Panc1 (cell line): ENCODE results near the gene MYOZ2. TPM values are rescaled to one million over a fixed set of nuclear protein-coding genes. Genes with fewer than 3 reads are reported as not detected.

ENCODE experiments used
- ATAC-seq: fragments of 200-7000 bp; cut with Tn5 transposase; 2 replicates; pipeline ENCODE4 v1.9.1; 2020; ENCODE audit warnings: mild to moderate bottlenecking, moderate library complexity
- Bru-seq: library from RNA; stranded (reverse); fragments of 400-500 nt; gene quantifications from one replicate; lab custom pipeline; 2021; lab: Mats Ljungman, UMichigan
- BruChase-seq, 2 experiments: library from RNA; stranded (reverse); fragments of 400-500 nt; gene quantifications; one replicate each; lab custom pipeline; 2021; lab: Mats Ljungman, UMichigan
- BruUV-seq: library from RNA; stranded (reverse); fragments of 400-500 nt; replicated peaks from 2 replicates; lab custom pipeline; 2021; lab: Mats Ljungman, UMichigan
- CTCF ChIA-PET: fragments of 300-600 bp; sonication (Branson Sonifier 250); formaldehyde crosslinking; loops from one replicate; lab custom pipeline; 2022; ENCODE audit warnings: antibody characterized with exemption; lab: Charles Lee
- POLR2A ChIA-PET: fragments of 300-600 bp; sonication (Branson Sonifier 250); formaldehyde crosslinking; loops from one replicate; lab custom pipeline; 2022; ENCODE audit warnings: antibody characterized with exemption; lab: Charles Lee
- DNase-seq: peaks from one replicate; pipeline ENCODE4 v3.0.0-alpha.2; 2010; ENCODE audit warnings: low read depth, low spot score
- H3K27ac ChIP-seq: 2 replicates; pipeline ENCODE4 v1.5.1; 2011; ENCODE audit warnings: mild to moderate bottlenecking, low read length, inconsistent platforms
- H3K27me3 ChIP-seq: fragments of 200-500 bp; sonication (Bioruptor generic); 2 replicates; pipeline ENCODE4 v1.6.0; 2014; ENCODE audit warnings: low read length, inconsistent platforms; ENCODE audit not compliant: control insufficient read depth, insufficient read depth
- H3K36me3 ChIP-seq: fragments of 200-500 bp; sonication (Bioruptor generic); 2 replicates; pipeline ENCODE4 v1.5.1; 2014; ENCODE audit warnings: inconsistent platforms, mild to moderate bottlenecking, low read length, moderate library complexity; ENCODE audit not compliant: control insufficient read depth, insufficient read depth
- H3K4me1 ChIP-seq: 2 replicates; pipeline ENCODE4 v1.5.1; 2011; ENCODE audit warnings: inconsistent platforms, mild to moderate bottlenecking, low read length, moderate library complexity; ENCODE audit not compliant: control insufficient read depth, insufficient read depth
- H3K4me3 ChIP-seq, 2 experiments: 2 replicates each; pipeline ENCODE4 v1.5.1; 2011 to 2012; ENCODE audit warnings: low read depth in 2 of 2, low read length in 2 of 2, mild to moderate bottlenecking in 2 of 2, inconsistent platforms in 1 of 2, moderate library complexity in 1 of 2
- H3K9me3 ChIP-seq: fragments of 200-500 bp; sonication (Bioruptor generic); 2 replicates; pipeline ENCODE4 v1.5.1; 2014; ENCODE audit warnings: low read depth, mild to moderate bottlenecking, inconsistent platforms, low read length, moderate library complexity; ENCODE audit not compliant: control insufficient read depth, insufficient read depth
- POLR2AphosphoS5 ChIP-seq: IDR thresholded peaks from 2 replicates; pipeline ENCODE4 v1.6.1; 2012; ENCODE audit warnings: mild to moderate bottlenecking, low read depth, low read length, moderate library complexity
- SIN3A ChIP-seq: IDR thresholded peaks from 2 replicates; pipeline ENCODE4 v1.6.1; 2012; ENCODE audit warnings: low read depth, mild to moderate bottlenecking, low read length, moderate library complexity, borderline replicate concordance; ENCODE audit not compliant: insufficient read depth
- TCF7L2 ChIP-seq: IDR thresholded peaks from 2 replicates; pipeline ENCODE4 v1.6.1; 2011; ENCODE audit warnings: mild to moderate bottlenecking, low read depth, low read length, inconsistent platforms
- in situ Hi-C: cut with HindIII; loops from 2 replicates; pipeline ENCODE4 v1.10.0; 2016; ENCODE audit warnings: low sequenced_read_pairs, low pct_unique_long_range_greater_than_20kb
- intact Hi-C: fragments of 100-400 bp; cut with micrococcal nuclease; formaldehyde crosslinking; loops from one replicate; pipeline ENCODE4 v1.10.0; 2022; ENCODE audit not compliant: unreplicated experiment
- long read RNA-seq: library from polyadenylated mRNA; unstranded; transcript quantifications from one replicate; pipeline ENCODE4 v2.0.0, GENCODE V29; 2021; ENCODE audit not compliant: unreplicated experiment
- polyA plus RNA-seq: library from polyadenylated mRNA; unstranded; fragments of >200 nt; gene quantifications from one replicate; pipeline ENCODE4 v1.2.1, GENCODE V29; 2012; ENCODE audit warnings: missing spikeins; ENCODE audit not compliant: insufficient read length
- total RNA-seq: library from RNA; stranded (reverse); gene quantifications from one replicate; pipeline ENCODE4 v1.2.1, GENCODE V29; 2021; ENCODE audit not compliant: unreplicated experiment
- TF ChIP-seq, protein P1 (sequence below): fragments of 450-650 bp; IDR thresholded peaks from 2 replicates; pipeline ENCODE4 v1.5.1; 2017; ENCODE audit warnings: mild to moderate bottlenecking
- TF ChIP-seq, protein P2 (sequence below), 2 experiments: IDR thresholded peaks; 2 replicates each; pipeline ENCODE4 v1.6.1; 2011 to 2012; ENCODE audit warnings: low read depth in 2 of 2, control low read depth in 1 of 2, low read length in 1 of 2, mild to moderate bottlenecking in 1 of 2, moderate library complexity in 1 of 2; ENCODE audit not compliant: insufficient read depth in 1 of 2

MYOZ2 gene
- total RNA-seq (not detected), Bru-seq, nascent RNA (not detected), BruChase-seq, experiment 1, labeled RNA remaining after a 2-hour chase (not detected), BruChase-seq, experiment 2, labeled RNA remaining after a 6-hour chase (not detected)
- polyA plus RNA-seq = not detected
- long read RNA-seq = 0 reads

DNA sequence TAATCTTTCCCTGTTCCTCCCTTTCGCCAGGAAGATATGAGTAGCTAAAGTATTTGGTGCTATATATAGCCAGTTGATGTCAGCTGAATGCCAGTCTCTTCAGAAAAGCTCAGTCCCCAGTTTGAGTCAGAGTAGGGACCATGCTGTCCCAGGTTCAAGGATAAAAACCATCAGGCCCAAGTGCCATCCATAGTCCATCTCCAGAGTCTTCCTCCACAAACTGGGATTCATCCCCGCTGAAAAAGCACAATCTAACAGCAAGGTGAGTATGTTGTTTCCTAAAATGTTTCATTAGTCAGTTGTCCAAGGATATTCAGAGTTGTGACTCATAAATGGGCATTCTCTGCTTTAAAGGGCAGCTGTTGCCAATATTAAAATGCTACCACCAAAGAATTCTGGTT, at the start of gene MYOZ2:
MYOZ2 (plus strand) TSS at position 112 of the 401 bp plus-strand sequence. CDS start 694 bp downstream, outside the sequence.
- no TSS peak for BruUV-seq
- ATAC-seq (no peak), DNase-seq (no peak)
- Histone ChIP-seq H3K27ac (no peak within 1 kb of the TSS), H3K27me3 (no peaks in the 10 kb centered on the region), H3K4me1 (no peaks in the 10 kb centered on the region), H3K9me3 (no peaks in the 10 kb centered on the region), H3K4me3 (no peak within 1 kb of the TSS), H3K36me3 (no peaks in the 10 kb centered on the region)
- in situ Hi-C loops = no loop called here
- intact Hi-C loops = no loop called here
- ChIA-PET POLR2A (no interaction called here), CTCF (no interaction called here)
- TF ChIP-seq SIN3A (no peak), POLR2AphosphoS5 (no peak), TCF7L2 (no peak)
- TF ChIP-seq, protein P1, sequence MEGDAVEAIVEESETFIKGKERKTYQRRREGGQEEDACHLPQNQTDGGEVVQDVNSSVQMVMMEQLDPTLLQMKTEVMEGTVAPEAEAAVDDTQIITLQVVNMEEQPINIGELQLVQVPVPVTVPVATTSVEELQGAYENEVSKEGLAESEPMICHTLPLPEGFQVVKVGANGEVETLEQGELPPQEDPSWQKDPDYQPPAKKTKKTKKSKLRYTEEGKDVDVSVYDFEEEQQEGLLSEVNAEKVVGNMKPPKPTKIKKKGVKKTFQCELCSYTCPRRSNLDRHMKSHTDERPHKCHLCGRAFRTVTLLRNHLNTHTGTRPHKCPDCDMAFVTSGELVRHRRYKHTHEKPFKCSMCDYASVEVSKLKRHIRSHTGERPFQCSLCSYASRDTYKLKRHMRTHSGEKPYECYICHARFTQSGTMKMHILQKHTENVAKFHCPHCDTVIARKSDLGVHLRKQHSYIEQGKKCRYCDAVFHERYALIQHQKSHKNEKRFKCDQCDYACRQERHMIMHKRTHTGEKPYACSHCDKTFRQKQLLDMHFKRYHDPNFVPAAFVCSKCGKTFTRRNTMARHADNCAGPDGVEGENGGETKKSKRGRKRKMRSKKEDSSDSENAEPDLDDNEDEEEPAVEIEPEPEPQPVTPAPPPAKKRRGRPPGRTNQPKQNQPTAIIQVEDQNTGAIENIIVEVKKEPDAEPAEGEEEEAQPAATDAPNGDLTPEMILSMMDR = no peak
- TF ChIP-seq, protein P2, sequence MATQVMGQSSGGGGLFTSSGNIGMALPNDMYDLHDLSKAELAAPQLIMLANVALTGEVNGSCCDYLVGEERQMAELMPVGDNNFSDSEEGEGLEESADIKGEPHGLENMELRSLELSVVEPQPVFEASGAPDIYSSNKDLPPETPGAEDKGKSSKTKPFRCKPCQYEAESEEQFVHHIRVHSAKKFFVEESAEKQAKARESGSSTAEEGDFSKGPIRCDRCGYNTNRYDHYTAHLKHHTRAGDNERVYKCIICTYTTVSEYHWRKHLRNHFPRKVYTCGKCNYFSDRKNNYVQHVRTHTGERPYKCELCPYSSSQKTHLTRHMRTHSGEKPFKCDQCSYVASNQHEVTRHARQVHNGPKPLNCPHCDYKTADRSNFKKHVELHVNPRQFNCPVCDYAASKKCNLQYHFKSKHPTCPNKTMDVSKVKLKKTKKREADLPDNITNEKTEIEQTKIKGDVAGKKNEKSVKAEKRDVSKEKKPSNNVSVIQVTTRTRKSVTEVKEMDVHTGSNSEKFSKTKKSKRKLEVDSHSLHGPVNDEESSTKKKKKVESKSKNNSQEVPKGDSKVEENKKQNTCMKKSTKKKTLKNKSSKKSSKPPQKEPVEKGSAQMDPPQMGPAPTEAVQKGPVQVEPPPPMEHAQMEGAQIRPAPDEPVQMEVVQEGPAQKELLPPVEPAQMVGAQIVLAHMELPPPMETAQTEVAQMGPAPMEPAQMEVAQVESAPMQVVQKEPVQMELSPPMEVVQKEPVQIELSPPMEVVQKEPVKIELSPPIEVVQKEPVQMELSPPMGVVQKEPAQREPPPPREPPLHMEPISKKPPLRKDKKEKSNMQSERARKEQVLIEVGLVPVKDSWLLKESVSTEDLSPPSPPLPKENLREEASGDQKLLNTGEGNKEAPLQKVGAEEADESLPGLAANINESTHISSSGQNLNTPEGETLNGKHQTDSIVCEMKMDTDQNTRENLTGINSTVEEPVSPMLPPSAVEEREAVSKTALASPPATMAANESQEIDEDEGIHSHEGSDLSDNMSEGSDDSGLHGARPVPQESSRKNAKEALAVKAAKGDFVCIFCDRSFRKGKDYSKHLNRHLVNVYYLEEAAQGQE (IDR thresholded peaks at IDR 0.05; ENCODE audit: insufficient read depth in 1 of 2, low read depth in 2 of 2, low read length in 1 of 2) = no peak

DNA sequence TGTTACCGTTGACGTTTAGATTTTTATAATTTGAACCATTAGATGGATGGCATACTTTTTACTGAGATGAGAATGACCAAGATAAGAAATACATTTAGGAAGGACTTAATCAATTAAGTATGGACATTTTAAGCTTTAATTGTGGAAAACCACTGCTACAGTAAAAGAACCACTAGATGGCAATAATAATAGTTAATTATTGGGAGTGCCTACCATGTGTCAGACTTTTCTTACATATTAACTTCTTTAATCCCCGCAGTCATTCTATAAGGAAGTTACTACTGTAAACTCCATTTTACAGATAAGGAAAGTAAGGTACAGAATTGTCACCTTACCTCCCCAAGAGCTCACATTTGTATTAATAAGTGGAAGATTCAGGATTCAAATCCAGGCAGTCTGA, 48.5 kb upstream of the MYOZ2 start:
- in situ Hi-C loops (no loop called here), intact Hi-C loops (no loop called here)
- ChIA-PET CTCF (interaction anchor here (0.6 kb wide), 1 partner anchor 59 kb away, joined by 3 read pairs; no protein-coding TSS in a partner anchor), POLR2A (no interaction called here)
- Histone ChIP-seq H3K9me3 (no peaks in the 10 kb centered on the region), H3K27me3 (0 out of 2 replicates have a peak, but pooled peaks cover 2% of the 10 kb centered on the region), H3K36me3 (no peaks in the 10 kb centered on the region), H3K4me3 (no peak overlapping the region), H3K27ac (no peak overlapping the region), H3K4me1 (no peaks in the 10 kb centered on the region)
- DNase-seq (no peak), ATAC-seq (no peak)
- no TSS peak for BruUV-seq
- TF ChIP-seq, protein P1 = no peak; the same call in 1 of the 2 replicates
